Naive B cell (primary cell): ENCODE results near the gene CD72. TPM values are rescaled to one million over a fixed set of nuclear protein-coding genes. Genes with fewer than 3 reads are reported as not detected.

Experiments
- ATAC-seq, 2 donors: fragments of 150-1000 bp; cut with Tn5 transposase; 2 replicates each; pipeline ENCODE4 v1.10.0; 2021; ENCODE audit warnings: low read depth in 2 of 2, mild to moderate bottlenecking in 2 of 2, moderate library complexity in 2 of 2
- DNase-seq: peaks from one replicate; pipeline ENCODE4 v3.0.0; 2022
- H3K27ac Mint-ChIP-seq, 6 donors: one replicate each; pipeline ENCODE4 v1.8.0; 2020 to 2022; ENCODE audit warnings: mild to moderate bottlenecking in 6 of 6, mixed read lengths in 6 of 6, moderate library complexity in 5 of 6, inconsistent platforms in 2 of 6
- H3K27me3 Mint-ChIP-seq, 3 donors: one replicate each; pipeline ENCODE4 v1.8.0; 2021 to 2022; ENCODE audit warnings: mixed read lengths in 3 of 3, mild to moderate bottlenecking in 1 of 3
- H3K36me3 Mint-ChIP-seq, 2 donors: one replicate each; pipeline ENCODE4 v1.8.0; 2020 to 2022; ENCODE audit warnings: mixed read lengths in 2 of 2, inconsistent platforms in 1 of 2, mild to moderate bottlenecking in 1 of 2
- H3K4me1 Mint-ChIP-seq, 3 donors: one replicate each; pipeline ENCODE4 v1.8.0; 2020 to 2022; ENCODE audit warnings: mixed read lengths in 3 of 3, inconsistent platforms in 1 of 3, mild to moderate bottlenecking in 1 of 3, moderate library complexity in 1 of 3
- H3K4me3 Mint-ChIP-seq, 8 donors: one replicate each; pipeline ENCODE4 v1.8.0; 2020 to 2022; ENCODE audit warnings: mild to moderate bottlenecking in 8 of 8, mixed read lengths in 8 of 8, moderate library complexity in 8 of 8, inconsistent platforms in 2 of 8
- H3K9me3 Mint-ChIP-seq, 7 donors: one replicate each; pipeline ENCODE4 v1.8.0; 2020 to 2022; ENCODE audit warnings: mixed read lengths in 7 of 7, mild to moderate bottlenecking in 5 of 7, inconsistent platforms in 2 of 7, moderate library complexity in 1 of 7
- polyA plus RNA-seq, 6 donors: library from polyadenylated mRNA; unstranded; fragments of 300-500 nt; fragmentation: Illumina TruSeq; gene quantifications; one replicate each; pipeline ENCODE4 v1.2.3, GENCODE V29; 2021; ENCODE audit warnings: low read depth in 6 of 6

Gene CD72
- polyA plus RNA-seq: 100 to 1,000 TPM; 293 to 418 (median 315) TPM

GRCh38 chr9:35618325-35618727 is at the start of gene CD72:
Gene CD72, minus strand, starts transcription at chr9:35618413. Its CDS starts 110 bp downstream, at chr9:35618303.
- H3K9me3 Mint-ChIP-seq: peaks cover 0 to 2% (median 0%) of the 10 kb centered on the region in 7 donors
- peak within 1 kb of the TSS; percentile 86 to 100 (median 98) for H3K4me3 Mint-ChIP-seq
- H3K4me1 Mint-ChIP-seq: peaks cover 79 to 91% (median 86%) of the 10 kb centered on the region in 3 donors
- H3K27me3 Mint-ChIP-seq: no peaks in the 10 kb centered on the region
- DNase-seq (peak; percentile 80), ATAC-seq (peak; percentile 48 to 57)
- H3K36me3 Mint-ChIP-seq: peaks cover 11 to 42% of the 10 kb centered on the region in 2 donors
- H3K27ac Mint-ChIP-seq: peak within 1 kb of the TSS; percentile 93 to 99 (median 98)

- Mint-ChIP-seq H3K4me3 (no peak overlapping the region), H3K27ac (no peak overlapping the region), H3K4me1 (peaks cover 26 to 33% (median 33%) of the 10 kb centered on the region in 3 donors), H3K27me3 (no peaks in the 10 kb centered on the region), H3K36me3 (no peaks in the 10 kb centered on the region), H3K9me3 (no peaks in the 10 kb centered on the region)
- ATAC-seq (no peak), DNase-seq (no peak)
Measured at GRCh38 chr9:35667939-35668338, 49.7 kb upstream of the CD72 start.

- DNase-seq (no peak), ATAC-seq (peak; percentile 39 to 47)
- Mint-ChIP-seq H3K36me3 (no peaks in the 10 kb centered on the region), H3K9me3 (no peaks in the 10 kb centered on the region), H3K4me3 (peak overlapping the region; percentile 60 to 96 (median 83)), H3K27ac (peak overlapping the region in 2 of 6 donors; percentile 22 to 44), H3K27me3 (no peaks in the 10 kb centered on the region), H3K4me1 (peaks cover 40 to 47% (median 47%) of the 10 kb centered on the region in 3 donors)
Measured at GRCh38 chr9:35666549-35666948, 48.3 kb upstream of the CD72 start.

GRCh38 chr9:35666045-35666444 is 47.8 kb upstream of the CD72 start:
- Mint-ChIP-seq H3K27me3 (no peaks in the 10 kb centered on the region), H3K4me3 (peak overlapping the region in 7 of 8 donors; percentile 60 to 96 (median 84)), H3K36me3 (no peaks in the 10 kb centered on the region), H3K4me1 (peaks cover 40 to 51% (median 49%) of the 10 kb centered on the region in 3 donors), H3K9me3 (no peaks in the 10 kb centered on the region), H3K27ac (no peak overlapping the region)
- ATAC-seq (no peak), DNase-seq (no peak)

GRCh38 chr9:35665471-35665818 is 47.2 kb upstream of the CD72 start:
- H3K36me3 Mint-ChIP-seq: no peaks in the 10 kb centered on the region
- ATAC-seq (no peak), DNase-seq (no peak)
- peak overlapping the region in 5 of 6 donors; percentile 39 to 76 (median 57) for H3K27ac Mint-ChIP-seq
- no peaks in the 10 kb centered on the region for H3K27me3 Mint-ChIP-seq
- H3K4me1 Mint-ChIP-seq: peaks cover 43 to 57% (median 55%) of the 10 kb centered on the region in 3 donors
- peak overlapping the region; percentile 82 to 96 (median 90) for H3K4me3 Mint-ChIP-seq
- H3K9me3 Mint-ChIP-seq: no peaks in the 10 kb centered on the region

GRCh38 chr9:35664531-35665470 is 46.6 kb upstream of the CD72 start, which contains the start of gene ARHGEF39:
Gene ARHGEF39, minus strand, starts transcription at chr9:35665195. Its CDS starts 26 bp downstream, at chr9:35665169.
- peaks cover 46 to 63% (median 60%) of the 10 kb centered on the region in 3 donors for H3K4me1 Mint-ChIP-seq
- H3K36me3 Mint-ChIP-seq: no peaks in the 10 kb centered on the region
- peak; percentile 56 to 61 for ATAC-seq
- peak within 1 kb of the TSS; percentile 22 to 82 (median 64) for H3K27ac Mint-ChIP-seq
- H3K4me3 Mint-ChIP-seq: peak within 1 kb of the TSS; percentile 82 to 96 (median 90)
- no peaks in the 10 kb centered on the region for H3K9me3 Mint-ChIP-seq
- DNase-seq: peak; percentile 43
- H3K27me3 Mint-ChIP-seq: no peaks in the 10 kb centered on the region

- Mint-ChIP-seq H3K4me3 (peak overlapping the region in 5 of 8 donors; percentile 4 to 84 (median 30)), H3K27me3 (peaks cover 0 to 5% (median 5%) of the 10 kb centered on the region in 3 donors), H3K36me3 (no peaks in the 10 kb centered on the region), H3K27ac (peak overlapping the region; percentile 82 to 100 (median 89)), H3K4me1 (peaks cover 62 to 79% (median 79%) of the 10 kb centered on the region in 3 donors), H3K9me3 (peaks cover 0 to 5% (median 0%) of the 10 kb centered on the region in 7 donors)
- ATAC-seq (no peak), DNase-seq (no peak)
Measured at GRCh38 chr9:35662437-35662836, 44.2 kb upstream of the CD72 start.

GRCh38 chr9:35661756-35662350 is 43.6 kb upstream of the CD72 start:
- H3K27ac Mint-ChIP-seq: peak overlapping the region in 5 of 6 donors; percentile 75 to 100 (median 83)
- no peaks in the 10 kb centered on the region for H3K36me3 Mint-ChIP-seq
- peaks cover 0 to 5% (median 0%) of the 10 kb centered on the region in 7 donors for H3K9me3 Mint-ChIP-seq
- H3K4me1 Mint-ChIP-seq: peaks cover 65 to 81% (median 79%) of the 10 kb centered on the region in 3 donors
- DNase-seq: no peak
- ATAC-seq: no peak
- H3K4me3 Mint-ChIP-seq: peak overlapping the region in 7 of 8 donors; percentile 4 to 84 (median 44)
- peaks cover 0 to 5% (median 5%) of the 10 kb centered on the region in 3 donors for H3K27me3 Mint-ChIP-seq

GRCh38 chr9:35660966-35661415 is 42.8 kb upstream of the CD72 start:
- peaks cover 66 to 81% (median 79%) of the 10 kb centered on the region in 3 donors for H3K4me1 Mint-ChIP-seq
- no peak for ATAC-seq
- DNase-seq: no peak
- H3K36me3 Mint-ChIP-seq: no peaks in the 10 kb centered on the region
- peaks cover 0 to 5% (median 5%) of the 10 kb centered on the region in 3 donors for H3K27me3 Mint-ChIP-seq
- peak overlapping the region in 5 of 6 donors; percentile 41 to 100 (median 75) for H3K27ac Mint-ChIP-seq
- peak overlapping the region in 5 of 8 donors; percentile 27 to 70 (median 44) for H3K4me3 Mint-ChIP-seq
- H3K9me3 Mint-ChIP-seq: peaks cover 0 to 5% (median 0%) of the 10 kb centered on the region in 7 donors

- ATAC-seq (no peak), DNase-seq (no peak)
- H3K36me3 Mint-ChIP-seq: no peaks in the 10 kb centered on the region
- H3K9me3 Mint-ChIP-seq: peaks cover 0 to 5% (median 0%) of the 10 kb centered on the region in 7 donors
- peaks cover 66 to 82% (median 70%) of the 10 kb centered on the region in 3 donors for H3K4me1 Mint-ChIP-seq
- H3K4me3 Mint-ChIP-seq: peak overlapping the region; percentile 75 to 94 (median 93)
- H3K27ac Mint-ChIP-seq: peak overlapping the region; percentile 95 to 100 (median 98)
- H3K27me3 Mint-ChIP-seq: peaks cover 0 to 5% (median 5%) of the 10 kb centered on the region in 3 donors
Measured at GRCh38 chr9:35659340-35659739, 41.1 kb upstream of the CD72 start.

GRCh38 chr9:35658968-35659220 is 40.7 kb upstream of the CD72 start:
- DNase-seq (no peak), ATAC-seq (no peak)
- Mint-ChIP-seq H3K36me3 (no peaks in the 10 kb centered on the region), H3K4me3 (peak overlapping the region; percentile 75 to 94 (median 93)), H3K9me3 (peaks cover 0 to 5% (median 0%) of the 10 kb centered on the region in 7 donors), H3K27me3 (peaks cover 0 to 5% (median 5%) of the 10 kb centered on the region in 3 donors), H3K4me1 (peaks cover 62 to 83% (median 69%) of the 10 kb centered on the region in 3 donors), H3K27ac (peak overlapping the region; percentile 95 to 100 (median 98))

- DNase-seq (peak; percentile 90), ATAC-seq (peak; percentile 63 to 64)
- H3K9me3 Mint-ChIP-seq: peaks cover 0 to 5% (median 0%) of the 10 kb centered on the region in 7 donors
- H3K27me3 Mint-ChIP-seq: peaks cover 0 to 5% (median 5%) of the 10 kb centered on the region in 3 donors
- H3K4me3 Mint-ChIP-seq: peak within 1 kb of the TSS; percentile 75 to 94 (median 93)
- no peaks in the 10 kb centered on the region for H3K36me3 Mint-ChIP-seq
- H3K27ac Mint-ChIP-seq: peak within 1 kb of the TSS; percentile 98 to 100 (median 100)
- peaks cover 62 to 86% (median 69%) of the 10 kb centered on the region in 3 donors for H3K4me1 Mint-ChIP-seq
Measured at GRCh38 chr9:35658137-35658967, 40.1 kb upstream of the CD72 start, which contains the start of gene CCDC107. Gene CCDC107, plus strand, starts transcription at chr9:35658292. Its CDS starts 88 bp downstream, at chr9:35658380.
